GM23338 (cell line): ENCODE results near the gene TOP1. TPM values are rescaled to one million over a fixed set of nuclear protein-coding genes. Genes with fewer than 3 reads are reported as not detected.

ENCODE experiments used
- ATAC-seq: fragments of 200-7000 bp; cut with Tn5 transposase; 3 replicates; pipeline ENCODE4 v1.9.1; 2020
- DNase-seq: peaks from one replicate; pipeline ENCODE4 v3.0.0-alpha.2; 2015; ENCODE audit warnings: low spot score
- H2AFZ ChIP-seq: fragments of 200-600 bp; sonication (generic); 2 replicates; pipeline ENCODE4 v1.8.0; 2016; ENCODE audit warnings: antibody characterized with exemption, mild to moderate bottlenecking, moderate library complexity
- H3F3A ChIP-seq: fragments of 200-600 bp; sonication (generic); replicated peaks from 2 replicates; pipeline ENCODE4 v1.8.0; 2017; ENCODE audit warnings: antibody characterized with exemption, mixed run types, low read depth
- H3K27ac ChIP-seq: fragments of 200-600 bp; sonication (generic); 2 replicates; pipeline ENCODE4 v1.6.1; 2016; ENCODE audit warnings: low read depth
- H3K27me3 ChIP-seq: fragments of 200-600 bp; sonication (generic); 2 replicates; pipeline ENCODE4 v1.8.0; 2016; ENCODE audit warnings: mild to moderate bottlenecking, mixed run types, moderate library complexity; ENCODE audit not compliant: insufficient read depth
- H3K36me3 ChIP-seq: fragments of 200-600 bp; sonication (generic); 2 replicates; pipeline ENCODE4 v1.8.0; 2016; ENCODE audit warnings: mild to moderate bottlenecking; ENCODE audit not compliant: insufficient read depth
- H3K4me1 ChIP-seq: fragments of 200-600 bp; sonication (generic); 2 replicates; pipeline ENCODE4 v1.8.0; 2016; ENCODE audit warnings: mild to moderate bottlenecking, moderate library complexity; ENCODE audit not compliant: insufficient read depth
- H3K4me2 ChIP-seq: fragments of 200-600 bp; sonication (generic); 2 replicates; pipeline ENCODE4 v1.7.1; 2017; ENCODE audit warnings: mixed run types
- H3K4me3 ChIP-seq: fragments of 200-600 bp; sonication (generic); 2 replicates; pipeline ENCODE4 v1.6.1; 2016; ENCODE audit warnings: mixed run types
- H3K79me2 ChIP-seq: fragments of 200-600 bp; sonication (generic); replicated peaks from 2 replicates; pipeline ENCODE4 v1.8.0; 2017; ENCODE audit warnings: mild to moderate bottlenecking; ENCODE audit not compliant: insufficient read depth
- H3K9me2 ChIP-seq: fragments of 200-600 bp; sonication (generic); 2 replicates; pipeline ENCODE4 v1.8.0; 2017; ENCODE audit not compliant: insufficient read depth
- H4K20me1 ChIP-seq: fragments of 200-600 bp; sonication (generic); replicated peaks from 2 replicates; pipeline ENCODE4 v1.8.0; 2017; ENCODE audit warnings: mild to moderate bottlenecking; ENCODE audit not compliant: insufficient read depth
- H3K27ac Mint-ChIP-seq: 2 replicates; pipeline ENCODE4 v1.8.0; 2020; ENCODE audit warnings: inconsistent platforms, mild to moderate bottlenecking, moderate library complexity, mixed read lengths
- H3K27me3 Mint-ChIP-seq: 3 replicates; pipeline ENCODE4 v1.8.0; 2022; ENCODE audit warnings: low read depth, mild to moderate bottlenecking, moderate library complexity, mixed read lengths, inconsistent platforms; ENCODE audit not compliant: insufficient read depth, poor library complexity
- H3K36me3 Mint-ChIP-seq: 3 replicates; pipeline ENCODE4 v1.8.0; 2021; ENCODE audit warnings: low read depth, mild to moderate bottlenecking, inconsistent platforms, moderate library complexity, mixed read lengths
- H3K4me1 Mint-ChIP-seq: 3 replicates; pipeline ENCODE4 v1.8.0; 2020; ENCODE audit warnings: mild to moderate bottlenecking, inconsistent platforms, mixed read lengths
- H3K4me3 Mint-ChIP-seq: 3 replicates; pipeline ENCODE4 v1.8.0; 2021; ENCODE audit warnings: moderate library complexity, mild to moderate bottlenecking, inconsistent platforms, mixed read lengths
- H3K9me3 Mint-ChIP-seq: 3 replicates; pipeline ENCODE4 v1.8.0; 2020; ENCODE audit warnings: moderate library complexity, mild to moderate bottlenecking, inconsistent platforms, mixed read lengths
- CREB1 ChIP-seq: fragments of 250-450 bp; sonication (Bioruptor Pico); IDR thresholded peaks from 2 replicates; pipeline ENCODE4 v1.5.0; 2020; ENCODE audit warnings: low read depth, mild to moderate bottlenecking, moderate library complexity
- EZH2phosphoT487 ChIP-seq: fragments of 200-600 bp; sonication (generic); IDR thresholded peaks from one replicate; pipeline ENCODE4 v1.8.1; 2018; ENCODE audit warnings: antibody characterized with exemption; ENCODE audit not compliant: unreplicated experiment
- JUNB ChIP-seq: IDR thresholded peaks from one replicate; pipeline ENCODE4 v1.6.1; 2016; ENCODE audit warnings: antibody characterized with exemption; ENCODE audit not compliant: unreplicated experiment
- NANOG ChIP-seq: IDR thresholded peaks from 2 replicates; pipeline ENCODE4 v1.6.1; 2016; ENCODE audit warnings: antibody characterized with exemption, borderline replicate concordance
- REST ChIP-seq: IDR thresholded peaks from one replicate; pipeline ENCODE4 v1.6.1; 2018; ENCODE audit warnings: antibody characterized with exemption; ENCODE audit not compliant: unreplicated experiment
- ZNF331 ChIP-seq: fragments of 250-450 bp; sonication (Bioruptor Pico); IDR thresholded peaks from 2 replicates; pipeline ENCODE4 v1.5.0; 2020; ENCODE audit warnings: low read depth, mild to moderate bottlenecking, moderate library complexity
- polyA plus RNA-seq: library from polyadenylated mRNA; unstranded; fragments of >200 nt; fragmentation: Nextera tagmentation; extraction: Ambion mirVana; gene quantifications from 2 replicates; pipeline ENCODE4 v1.2.1, GENCODE V29; 2016
- total RNA-seq: library from RNA; depleted of rRNA; stranded (reverse); fragments of >200 nt; shearing (Covaris generic); gene quantifications from 2 replicates; pipeline ENCODE4 v1.2.3, GENCODE V29; 2014
- TF ChIP-seq, protein P1 (sequence below): fragments of 250-450 bp; sonication (Bioruptor Pico); IDR thresholded peaks from 2 replicates; pipeline ENCODE4 v1.5.0; 2020; ENCODE audit warnings: mild to moderate bottlenecking, moderate library complexity
- TF ChIP-seq, protein P2 (sequence below): IDR thresholded peaks from 2 replicates; pipeline ENCODE4 v1.6.1; 2016; ENCODE audit warnings: antibody characterized with exemption

The TOP1 gene
- total and polyA plus RNA-seq, 2 experiments from 2014 or later = 62.4 to 101 TPM

DNA sequence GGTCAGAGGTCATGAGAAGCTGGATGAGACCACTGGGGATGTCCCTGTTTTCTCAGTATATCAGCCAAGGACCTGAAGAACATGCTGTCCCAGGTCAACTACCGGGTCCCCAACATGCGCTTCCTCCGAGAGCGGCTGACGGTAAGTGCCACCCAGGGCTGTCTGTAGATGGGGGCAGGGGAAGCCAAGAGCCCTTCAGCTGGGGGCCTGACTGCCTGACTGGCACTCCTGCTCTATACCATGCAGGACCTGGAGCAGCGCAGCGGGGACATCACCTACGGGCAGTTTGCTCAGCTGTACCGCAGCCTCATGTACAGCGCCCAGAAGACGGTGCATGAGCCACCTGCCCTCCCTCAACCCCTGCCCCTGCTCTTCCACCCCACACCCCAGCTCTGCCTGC, 133.8 kb downstream of the TOP1 start (continued):
- TF ChIP-seq, protein P1, sequence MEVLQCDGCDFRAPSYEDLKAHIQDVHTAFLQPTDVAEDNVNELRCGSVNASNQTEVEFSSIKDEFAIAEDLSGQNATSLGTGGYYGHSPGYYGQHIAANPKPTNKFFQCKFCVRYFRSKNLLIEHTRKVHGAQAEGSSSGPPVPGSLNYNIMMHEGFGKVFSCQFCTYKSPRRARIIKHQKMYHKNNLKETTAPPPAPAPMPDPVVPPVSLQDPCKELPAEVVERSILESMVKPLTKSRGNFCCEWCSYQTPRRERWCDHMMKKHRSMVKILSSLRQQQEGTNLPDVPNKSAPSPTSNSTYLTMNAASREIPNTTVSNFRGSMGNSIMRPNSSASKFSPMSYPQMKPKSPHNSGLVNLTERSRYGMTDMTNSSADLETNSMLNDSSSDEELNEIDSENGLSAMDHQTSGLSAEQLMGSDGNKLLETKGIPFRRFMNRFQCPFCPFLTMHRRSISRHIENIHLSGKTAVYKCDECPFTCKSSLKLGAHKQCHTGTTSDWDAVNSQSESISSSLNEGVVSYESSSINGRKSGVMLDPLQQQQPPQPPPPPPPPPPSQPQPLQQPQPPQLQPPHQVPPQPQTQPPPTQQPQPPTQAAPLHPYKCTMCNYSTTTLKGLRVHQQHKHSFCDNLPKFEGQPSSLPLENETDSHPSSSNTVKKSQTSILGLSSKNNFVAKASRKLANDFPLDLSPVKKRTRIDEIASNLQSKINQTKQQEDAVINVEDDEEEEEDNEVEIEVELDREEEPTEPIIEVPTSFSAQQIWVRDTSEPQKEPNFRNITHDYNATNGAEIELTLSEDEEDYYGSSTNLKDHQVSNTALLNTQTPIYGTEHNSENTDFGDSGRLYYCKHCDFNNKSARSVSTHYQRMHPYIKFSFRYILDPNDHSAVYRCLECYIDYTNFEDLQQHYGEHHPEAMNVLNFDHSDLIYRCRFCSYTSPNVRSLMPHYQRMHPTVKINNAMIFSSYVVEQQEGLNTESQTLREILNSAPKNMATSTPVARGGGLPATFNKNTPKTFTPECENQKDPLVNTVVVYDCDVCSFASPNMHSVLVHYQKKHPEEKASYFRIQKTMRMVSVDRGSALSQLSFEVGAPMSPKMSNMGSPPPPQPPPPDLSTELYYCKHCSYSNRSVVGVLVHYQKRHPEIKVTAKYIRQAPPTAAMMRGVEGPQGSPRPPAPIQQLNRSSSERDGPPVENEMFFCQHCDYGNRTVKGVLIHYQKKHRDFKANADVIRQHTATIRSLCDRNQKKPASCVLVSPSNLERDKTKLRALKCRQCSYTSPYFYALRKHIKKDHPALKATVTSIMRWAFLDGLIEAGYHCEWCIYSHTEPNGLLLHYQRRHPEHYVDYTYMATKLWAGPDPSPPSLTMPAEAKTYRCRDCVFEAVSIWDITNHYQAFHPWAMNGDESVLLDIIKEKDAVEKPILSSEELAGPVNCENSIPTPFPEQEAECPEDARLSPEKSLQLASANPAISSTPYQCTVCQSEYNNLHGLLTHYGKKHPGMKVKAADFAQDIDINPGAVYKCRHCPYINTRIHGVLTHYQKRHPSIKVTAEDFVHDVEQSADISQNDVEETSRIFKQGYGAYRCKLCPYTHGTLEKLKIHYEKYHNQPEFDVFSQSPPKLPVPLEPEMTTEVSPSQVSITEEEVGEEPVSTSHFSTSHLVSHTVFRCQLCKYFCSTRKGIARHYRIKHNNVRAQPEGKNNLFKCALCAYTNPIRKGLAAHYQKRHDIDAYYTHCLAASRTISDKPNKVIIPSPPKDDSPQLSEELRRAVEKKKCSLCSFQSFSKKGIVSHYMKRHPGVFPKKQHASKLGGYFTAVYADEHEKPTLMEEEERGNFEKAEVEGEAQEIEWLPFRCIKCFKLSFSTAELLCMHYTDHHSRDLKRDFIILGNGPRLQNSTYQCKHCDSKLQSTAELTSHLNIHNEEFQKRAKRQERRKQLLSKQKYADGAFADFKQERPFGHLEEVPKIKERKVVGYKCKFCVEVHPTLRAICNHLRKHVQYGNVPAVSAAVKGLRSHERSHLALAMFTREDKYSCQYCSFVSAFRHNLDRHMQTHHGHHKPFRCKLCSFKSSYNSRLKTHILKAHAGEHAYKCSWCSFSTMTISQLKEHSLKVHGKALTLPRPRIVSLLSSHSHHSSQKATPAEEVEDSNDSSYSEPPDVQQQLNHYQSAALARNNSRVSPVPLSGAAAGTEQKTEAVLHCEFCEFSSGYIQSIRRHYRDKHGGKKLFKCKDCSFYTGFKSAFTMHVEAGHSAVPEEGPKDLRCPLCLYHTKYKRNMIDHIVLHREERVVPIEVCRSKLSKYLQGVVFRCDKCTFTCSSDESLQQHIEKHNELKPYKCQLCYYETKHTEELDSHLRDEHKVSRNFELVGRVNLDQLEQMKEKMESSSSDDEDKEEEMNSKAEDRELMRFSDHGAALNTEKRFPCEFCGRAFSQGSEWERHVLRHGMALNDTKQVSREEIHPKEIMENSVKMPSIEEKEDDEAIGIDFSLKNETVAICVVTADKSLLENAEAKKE (CRISPR knock-in tag) = no peak
- TF ChIP-seq EZH2phosphoT487 (no peak), NANOG (no peak), ZNF331 (CRISPR knock-in tag) (no peak), REST (no peak), JUNB (no peak)

- Histone ChIP-seq H3K27me3 (no peaks in the 10 kb centered on the region), H3K4me3 (no peak overlapping the region), H4K20me1 (peaks cover 12% of the 10 kb centered on the region), H3F3A (no peaks in the 10 kb centered on the region), H3K36me3 (peaks cover 15% of the 10 kb centered on the region), H3K9me2 (no peaks in the 10 kb centered on the region), H3K79me2 (peaks cover 12% of the 10 kb centered on the region), H3K27ac (no peak overlapping the region), H3K4me2 (no peak overlapping the region), H2AFZ (no peak overlapping the region), H3K4me1 (no peaks in the 10 kb centered on the region)
- Mint-ChIP-seq H3K4me1 (no peaks in the 10 kb centered on the region; the same call in 2 of the 3 replicates), H3K36me3 (peaks cover 86% of the 10 kb centered on the region), H3K4me3 (no peak overlapping the region), H3K9me3 (no peaks in the 10 kb centered on the region), H3K27ac (no peak overlapping the region), H3K27me3 (peaks cover 5% of the 10 kb centered on the region)
- no peak for ATAC-seq
- TF ChIP-seq, protein P2, sequence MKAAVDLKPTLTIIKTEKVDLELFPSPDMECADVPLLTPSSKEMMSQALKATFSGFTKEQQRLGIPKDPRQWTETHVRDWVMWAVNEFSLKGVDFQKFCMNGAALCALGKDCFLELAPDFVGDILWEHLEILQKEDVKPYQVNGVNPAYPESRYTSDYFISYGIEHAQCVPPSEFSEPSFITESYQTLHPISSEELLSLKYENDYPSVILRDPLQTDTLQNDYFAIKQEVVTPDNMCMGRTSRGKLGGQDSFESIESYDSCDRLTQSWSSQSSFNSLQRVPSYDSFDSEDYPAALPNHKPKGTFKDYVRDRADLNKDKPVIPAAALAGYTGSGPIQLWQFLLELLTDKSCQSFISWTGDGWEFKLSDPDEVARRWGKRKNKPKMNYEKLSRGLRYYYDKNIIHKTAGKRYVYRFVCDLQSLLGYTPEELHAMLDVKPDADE = no peak
- TF ChIP-seq ZNF331 (CRISPR knock-in tag) (no peak), CREB1 (CRISPR knock-in tag) (no peak)
- no peak for DNase-seq
These were observed 135.2 kb downstream of the TOP1 start for GRCh38 chr20:41163821-41164220.
